ENCODE measurements around the gene TOMM34. TPM values are rescaled to one million over a fixed set of nuclear protein-coding genes. Genes with fewer than 3 reads are reported as not detected.

TOMM34 gene
- total RNA-seq, 1 donor from 2014 or later: 23.7 TPM

- TF ChIP-seq CTCF (IDR thresholded peaks at IDR 0.05): no peak
- peak overlapping the region; percentile 49 for H3K4me3 Mint-ChIP-seq (ENCODE audit: unreplicated experiment)
- H3K27me3 Mint-ChIP-seq (ENCODE audit: unreplicated experiment): no peaks in the 10 kb centered on the region
- H3K9me3 Mint-ChIP-seq (ENCODE audit: unreplicated experiment): no peaks in the 10 kb centered on the region
- DNase-seq (ENCODE audit: extremely low spot score, unreplicated experiment): no peak
- H3K4me1 Mint-ChIP-seq (ENCODE audit: unreplicated experiment): peaks cover 22% of the 10 kb centered on the region
- peaks cover 21% of the 10 kb centered on the region for H3K36me3 Mint-ChIP-seq (ENCODE audit: unreplicated experiment)
- peak overlapping the region; percentile 66 for H3K27ac Mint-ChIP-seq (ENCODE audit: unreplicated experiment)
These were observed 30.8 kb upstream of the TOMM34 start for GRCh38 chr20:44990957-44991356.

- Mint-ChIP-seq H3K27ac (ENCODE audit: unreplicated experiment) (peak overlapping the region; percentile 66), H3K4me3 (ENCODE audit: unreplicated experiment) (no peak overlapping the region), H3K9me3 (ENCODE audit: unreplicated experiment) (no peaks in the 10 kb centered on the region), H3K27me3 (ENCODE audit: unreplicated experiment) (no peaks in the 10 kb centered on the region), H3K4me1 (ENCODE audit: unreplicated experiment) (peaks cover 22% of the 10 kb centered on the region), H3K36me3 (ENCODE audit: unreplicated experiment) (peaks cover 23% of the 10 kb centered on the region)
- no peak for TF ChIP-seq CTCF (IDR thresholded peaks at IDR 0.05)
- DNase-seq (ENCODE audit: extremely low spot score, unreplicated experiment): no peak
These were observed 30.2 kb upstream of the TOMM34 start for GRCh38 chr20:44990425-44990824.

- DNase-seq (ENCODE audit: extremely low spot score, unreplicated experiment): no peak
- TF ChIP-seq CTCF (IDR thresholded peaks at IDR 0.05): no peak
- Mint-ChIP-seq H3K4me1 (ENCODE audit: unreplicated experiment) (peaks cover 20% of the 10 kb centered on the region), H3K9me3 (ENCODE audit: unreplicated experiment) (no peaks in the 10 kb centered on the region), H3K36me3 (ENCODE audit: unreplicated experiment) (peaks cover 21% of the 10 kb centered on the region), H3K4me3 (ENCODE audit: unreplicated experiment) (no peak overlapping the region), H3K27me3 (ENCODE audit: unreplicated experiment) (no peaks in the 10 kb centered on the region), H3K27ac (ENCODE audit: unreplicated experiment) (no peak overlapping the region)
These were observed 28.5 kb upstream of the TOMM34 start for GRCh38 chr20:44988631-44989171.

GRCh38 chr20:44983093-44983674, 23.0 kb upstream of the TOMM34 start:
- Mint-ChIP-seq H3K27ac (ENCODE audit: unreplicated experiment) (no peak overlapping the region), H3K4me3 (ENCODE audit: unreplicated experiment) (no peak overlapping the region), H3K9me3 (ENCODE audit: unreplicated experiment) (no peaks in the 10 kb centered on the region), H3K27me3 (ENCODE audit: unreplicated experiment) (no peaks in the 10 kb centered on the region), H3K36me3 (ENCODE audit: unreplicated experiment) (peaks cover 35% of the 10 kb centered on the region), H3K4me1 (ENCODE audit: unreplicated experiment) (no peaks in the 10 kb centered on the region)
- TF ChIP-seq CTCF (IDR thresholded peaks at IDR 0.05): no peak
- DNase-seq (ENCODE audit: extremely low spot score, unreplicated experiment): no peak

GRCh38 chr20:44981736-44982406, 21.7 kb upstream of the TOMM34 start:
- no peak for DNase-seq (ENCODE audit: extremely low spot score, unreplicated experiment)
- H3K9me3 Mint-ChIP-seq (ENCODE audit: unreplicated experiment): no peaks in the 10 kb centered on the region
- no peak for TF ChIP-seq CTCF (IDR thresholded peaks at IDR 0.05)
- H3K27me3 Mint-ChIP-seq (ENCODE audit: unreplicated experiment): no peaks in the 10 kb centered on the region
- no peaks in the 10 kb centered on the region for H3K4me1 Mint-ChIP-seq (ENCODE audit: unreplicated experiment)
- peaks cover 35% of the 10 kb centered on the region for H3K36me3 Mint-ChIP-seq (ENCODE audit: unreplicated experiment)
- no peak overlapping the region for H3K4me3 Mint-ChIP-seq (ENCODE audit: unreplicated experiment)
- H3K27ac Mint-ChIP-seq (ENCODE audit: unreplicated experiment): no peak overlapping the region

Measured in osteocyte (in vitro differentiated cells).